HG03064 (cell line): Measurements from ENCODE around the gene SDK1.

Source experiments
- ATAC-seq: cut with Tn5 transposase; IDR thresholded peaks from one replicate; pipeline ENCODE4 v1.9.1; 2021; ENCODE audit warnings: low read depth; ENCODE audit not compliant: unreplicated experiment

SDK1 gene

GRCh38 chr7:4107839-4108238 lies 806.8 kb downstream of the SDK1 start:
- no peak for ATAC-seq

- no peak for ATAC-seq
Measured at GRCh38 chr7:4108951-4109350, 807.9 kb downstream of the SDK1 start.

GRCh38 chr7:4109481-4110110 lies 808.5 kb downstream of the SDK1 start:
- no peak for ATAC-seq

- no peak for ATAC-seq
Measured at GRCh38 chr7:4110438-4110837, 809.4 kb downstream of the SDK1 start.

- no peak for ATAC-seq
Measured at GRCh38 chr7:4111166-4111565, 810.1 kb downstream of the SDK1 start.

GRCh38 chr7:4113271-4113670 lies 812.2 kb downstream of the SDK1 start:
- no peak for ATAC-seq

- ATAC-seq: no peak
Measured at GRCh38 chr7:4113976-4114375, 812.9 kb downstream of the SDK1 start.

- ATAC-seq: no peak
Measured at GRCh38 chr7:4115442-4115841, 814.4 kb downstream of the SDK1 start.

GRCh38 chr7:4115941-4116610 lies 815.0 kb downstream of the SDK1 start:
- no peak for ATAC-seq

- no peak for ATAC-seq
Measured at GRCh38 chr7:4119848-4120247, 818.8 kb downstream of the SDK1 start.

- no peak for ATAC-seq
Measured at GRCh38 chr7:4123346-4123745, 822.3 kb downstream of the SDK1 start.

GRCh38 chr7:4123823-4124222 lies 822.8 kb downstream of the SDK1 start:
- no peak for ATAC-seq

- no peak for ATAC-seq
Measured at GRCh38 chr7:4124556-4125477, 823.8 kb downstream of the SDK1 start.

GRCh38 chr7:4127909-4128560 lies 827.0 kb downstream of the SDK1 start:
- ATAC-seq: no peak

GRCh38 chr7:4129481-4130122 lies 828.5 kb downstream of the SDK1 start:
- ATAC-seq: no peak

GRCh38 chr7:4131063-4131462 lies 830.0 kb downstream of the SDK1 start:
- ATAC-seq: no peak

- ATAC-seq: no peak
Measured at GRCh38 chr7:4132221-4132620, 831.2 kb downstream of the SDK1 start.

- ATAC-seq: no peak
Measured at GRCh38 chr7:4133491-4134044, 832.5 kb downstream of the SDK1 start.

GRCh38 chr7:4134204-4134603 lies 833.2 kb downstream of the SDK1 start:
- ATAC-seq: no peak

- no peak for ATAC-seq
Measured at GRCh38 chr7:4134631-4135030, 833.6 kb downstream of the SDK1 start.
